Muscle of leg (tissue), 11 donors: ENCODE measurements around the gene TEX35. TPM values are rescaled to one million over a fixed set of nuclear protein-coding genes. Genes with fewer than 3 reads are reported as not detected.

Source experiments
- DNase-seq: peaks from one replicate; pipeline ENCODE4 v3.0.0; 2013
- H3K27ac ChIP-seq: one replicate; pipeline ENCODE4 v1.5.1; 2013; ENCODE audit warnings: mild to moderate bottlenecking, low read length, control low read depth
- H3K27me3 ChIP-seq: one replicate; pipeline ENCODE4 v1.6.1; 2013; ENCODE audit warnings: low read length; ENCODE audit not compliant: control insufficient read depth, insufficient read depth
- H3K36me3 ChIP-seq: one replicate; pipeline ENCODE4 v1.6.1; 2013; ENCODE audit warnings: low read length; ENCODE audit not compliant: control insufficient read depth, insufficient read depth
- H3K4me1 ChIP-seq: one replicate; pipeline ENCODE4 v1.6.1; 2013; ENCODE audit warnings: low read length; ENCODE audit not compliant: control insufficient read depth, insufficient read depth
- H3K4me3 ChIP-seq: one replicate; pipeline ENCODE4 v1.5.1; 2013; ENCODE audit warnings: low read length, control low read depth
- H3K9me3 ChIP-seq: replicated peaks from 2 replicates; pipeline ENCODE4 v1.6.1; 2013; ENCODE audit warnings: low read depth, low read length; ENCODE audit not compliant: control insufficient read depth
- WGBS: methylation state at CpG from one replicate; pipeline ENCODE4 v1.1.5; 2013; ENCODE audit warnings: missing lambda C conversion rate; ENCODE audit not compliant: insufficient coverage; 5-methylcytosine and 5-hydroxymethylcytosine counted together
- polyA plus RNA-seq, 8 donors: library from polyadenylated mRNA; unstranded; fragments of 120-200 nt; gene quantifications; one replicate each; pipeline versions ENCODE4 v1.2.1 to v1.2.3, GENCODE V29; 2013; ENCODE audit warnings: inconsistent platforms in 1 of 8, low replicate concordance in 1 of 8; ENCODE audit not compliant: insufficient read length in 8 of 8, insufficient read depth in 1 of 8
- total RNA-seq: library from RNA; stranded (reverse); fragments of 120-200 nt; gene quantifications from one replicate; pipeline ENCODE4 v1.2.4, GENCODE V29; 2013

Gene TEX35
- total and polyA plus RNA-seq, 9 donors, result 0.13 to 0.18 TPM; not detected in 7

GRCh38 chr1:178484698-178485225 is 28.1 kb upstream of the TEX35 start:
- no peak overlapping the region for H3K27ac ChIP-seq
- peaks cover 4% of the 10 kb centered on the region for H3K27me3 ChIP-seq
- DNase-seq, result no peak
- peaks cover 3% of the 10 kb centered on the region for H3K36me3 ChIP-seq
- H3K4me3 ChIP-seq, result no peak overlapping the region
- H3K4me1 ChIP-seq, result peaks cover 11% of the 10 kb centered on the region
- WGBS, result 100% methylated on average over 1 of the region's 3 CpGs
- no peaks in the 10 kb centered on the region for H3K9me3 ChIP-seq

DNA sequence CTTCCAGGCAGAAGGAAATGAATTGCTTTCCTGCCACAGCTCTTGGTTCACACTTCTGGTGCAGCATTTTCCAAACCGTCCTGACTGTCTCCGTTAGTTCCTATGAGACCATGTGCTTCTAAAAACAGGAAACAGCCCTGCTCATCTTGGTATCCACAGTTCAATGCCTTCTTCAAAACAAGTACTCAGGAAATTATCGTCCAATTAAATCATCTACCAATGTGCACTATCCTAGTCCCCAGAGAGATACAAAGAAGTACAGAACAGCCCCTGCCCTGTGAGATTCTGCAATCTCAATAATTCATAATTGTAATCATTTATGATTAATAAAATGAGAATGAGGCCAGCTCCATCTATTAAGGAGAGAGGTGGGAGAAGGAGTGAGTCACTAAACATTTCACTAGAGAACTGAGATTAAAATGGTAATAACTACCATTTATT is 27.3 kb upstream of the TEX35 start:
- H3K4me3 ChIP-seq, result no peak overlapping the region
- 24% methylated on average over 2 of the region's 3 CpGs for WGBS
- no peak for DNase-seq
- no peaks in the 10 kb centered on the region for H3K9me3 ChIP-seq
- H3K27ac ChIP-seq, result no peak overlapping the region
- no peaks in the 10 kb centered on the region for H3K36me3 ChIP-seq
- H3K27me3 ChIP-seq, result peaks cover 4% of the 10 kb centered on the region
- peaks cover 11% of the 10 kb centered on the region for H3K4me1 ChIP-seq

DNA sequence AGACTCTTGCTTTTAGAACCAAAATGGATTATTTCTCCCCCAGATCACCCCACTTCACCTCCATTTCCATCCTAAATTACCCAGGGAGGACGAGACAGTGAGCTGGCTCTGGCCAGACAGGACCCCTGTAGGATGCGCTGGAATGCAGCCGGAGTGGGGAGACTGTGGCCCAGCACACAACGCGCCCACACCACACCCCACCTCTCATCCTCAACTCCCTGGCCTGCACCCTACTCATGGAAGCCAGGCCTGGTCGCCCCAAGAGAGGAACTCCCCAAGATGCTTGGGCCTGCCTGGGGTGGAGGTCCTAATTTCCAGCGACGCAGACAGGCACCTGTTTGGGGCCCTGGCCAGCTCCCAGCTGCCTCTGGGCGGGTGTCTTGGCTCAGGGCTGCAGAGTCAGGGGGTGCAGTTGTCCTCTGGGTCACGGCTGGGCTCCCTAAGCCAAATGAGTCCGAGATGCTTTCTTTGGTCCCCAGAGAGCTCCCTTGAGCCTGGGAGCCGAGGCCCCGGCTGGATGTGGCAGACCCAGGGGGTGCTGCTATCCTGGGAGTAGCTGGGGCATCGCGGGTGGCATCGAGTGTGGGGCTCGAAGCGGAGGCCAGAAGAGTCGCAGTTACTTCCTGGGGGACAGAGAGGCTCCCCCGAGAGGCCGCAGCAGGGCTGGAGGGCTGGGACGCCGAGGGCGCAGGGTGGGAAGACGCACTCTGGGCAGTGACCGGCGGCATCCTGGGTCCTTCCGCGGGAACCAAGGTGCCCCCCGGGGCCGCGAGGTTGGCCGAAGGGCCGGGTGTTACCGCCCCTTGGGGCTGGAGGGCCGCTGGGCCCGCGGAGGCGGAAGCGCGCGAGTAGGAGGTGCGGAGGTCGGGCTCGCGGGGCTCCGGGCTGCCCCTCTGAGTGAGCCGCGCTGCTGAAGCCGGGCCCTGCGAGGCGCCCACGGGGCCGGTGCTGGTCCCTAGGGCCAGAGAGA is 26.5 kb upstream of the TEX35 start:
- DNase-seq, result no peak
- 19% methylated on average over 46 of the region's 54 CpGs for WGBS
- Histone ChIP-seq H3K9me3 (no peaks in the 10 kb centered on the region), H3K27me3 (peaks cover 4% of the 10 kb centered on the region), H3K4me3 (peak overlapping the region; percentile 27), H3K36me3 (no peaks in the 10 kb centered on the region), H3K27ac (no peak overlapping the region), H3K4me1 (peaks cover 11% of the 10 kb centered on the region)

DNA sequence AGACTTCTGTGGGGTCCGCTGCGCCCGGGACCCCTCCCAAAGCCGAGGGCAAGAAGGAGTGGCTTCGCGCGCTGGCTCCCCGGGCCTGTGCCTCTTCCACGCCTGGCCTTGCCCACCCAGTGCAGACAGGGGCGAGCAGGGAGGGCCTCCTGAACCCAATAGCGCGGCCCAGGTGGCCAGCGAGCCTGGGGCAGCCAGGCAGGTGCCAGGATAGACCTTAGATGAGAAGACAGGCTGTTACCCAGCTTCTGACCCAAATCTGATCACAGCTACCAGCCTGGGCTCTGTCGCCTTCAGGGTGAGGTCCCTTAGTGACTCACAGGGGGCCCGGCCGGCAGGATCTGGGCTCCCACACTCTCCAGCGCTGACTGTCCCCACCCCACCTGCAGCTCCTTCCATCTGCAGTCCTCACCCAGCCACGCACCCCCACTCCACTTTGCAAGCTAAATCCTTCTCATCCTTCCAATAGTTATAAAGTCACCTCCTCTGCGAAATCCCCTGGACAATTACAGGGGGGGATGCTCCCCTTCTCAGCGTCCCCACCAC is 25.8 kb upstream of the TEX35 start:
- Histone ChIP-seq H3K4me3 (peak overlapping the region; percentile 27), H3K4me1 (peaks cover 11% of the 10 kb centered on the region), H3K36me3 (no peaks in the 10 kb centered on the region), H3K27ac (no peak overlapping the region), H3K9me3 (no peaks in the 10 kb centered on the region), H3K27me3 (peaks cover 4% of the 10 kb centered on the region)
- 31% methylated on average over 20 of the region's 20 CpGs for WGBS
- no peak for DNase-seq

DNA sequence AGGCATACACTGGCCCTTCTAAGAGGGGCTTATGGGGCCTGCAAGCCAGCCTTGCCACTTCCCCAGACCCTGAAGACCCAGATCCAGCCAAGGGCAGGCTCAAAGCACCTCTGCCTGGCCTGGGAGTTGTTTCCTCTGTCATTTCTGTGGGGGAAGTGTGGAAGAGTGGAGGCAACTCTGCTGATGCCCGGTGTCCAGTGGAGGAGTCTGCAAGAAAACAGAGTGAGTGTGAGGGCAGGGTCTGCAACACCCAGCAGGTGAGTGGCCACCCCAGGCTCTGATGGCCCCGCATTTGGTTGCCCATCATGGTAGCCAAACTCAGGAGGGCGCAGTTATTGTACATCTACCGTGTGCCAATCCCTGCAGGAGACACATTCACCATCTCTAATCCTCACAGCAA is 24.5 kb upstream of the TEX35 start:
- Histone ChIP-seq H3K4me3 (no peak overlapping the region), H3K36me3 (no peaks in the 10 kb centered on the region), H3K9me3 (no peaks in the 10 kb centered on the region), H3K4me1 (peaks cover 11% of the 10 kb centered on the region), H3K27ac (no peak overlapping the region), H3K27me3 (peaks cover 4% of the 10 kb centered on the region)
- WGBS, result 75% methylated on average over 1 of the region's 4 CpGs
- no peak for DNase-seq

DNA sequence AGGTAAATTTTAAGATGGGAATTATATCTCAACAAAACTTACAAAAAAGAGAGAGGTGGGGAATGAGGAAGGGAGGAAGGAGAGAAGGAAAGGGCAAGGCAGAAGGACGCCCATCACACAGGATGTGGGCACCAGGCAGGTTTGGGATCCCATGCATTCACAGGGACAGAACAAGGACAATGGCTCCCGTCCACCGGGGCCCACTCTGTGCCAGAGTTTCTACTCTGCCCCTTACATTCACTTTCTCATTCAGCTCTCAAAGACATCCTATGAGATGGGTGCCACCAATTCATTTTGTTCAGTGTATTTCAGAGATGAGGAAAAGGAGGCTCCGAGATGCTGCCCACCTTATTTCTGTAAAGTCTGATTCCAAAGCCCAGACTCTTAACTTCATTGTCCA is 23.5 kb upstream of the TEX35 start:
- no CpG with 5 or more reads among the region's 4 CpGs for WGBS
- Histone ChIP-seq H3K36me3 (no peaks in the 10 kb centered on the region), H3K4me1 (peaks cover 11% of the 10 kb centered on the region), H3K27me3 (peaks cover 4% of the 10 kb centered on the region), H3K9me3 (no peaks in the 10 kb centered on the region), H3K27ac (no peak overlapping the region), H3K4me3 (no peak overlapping the region)
- DNase-seq, result no peak

DNA sequence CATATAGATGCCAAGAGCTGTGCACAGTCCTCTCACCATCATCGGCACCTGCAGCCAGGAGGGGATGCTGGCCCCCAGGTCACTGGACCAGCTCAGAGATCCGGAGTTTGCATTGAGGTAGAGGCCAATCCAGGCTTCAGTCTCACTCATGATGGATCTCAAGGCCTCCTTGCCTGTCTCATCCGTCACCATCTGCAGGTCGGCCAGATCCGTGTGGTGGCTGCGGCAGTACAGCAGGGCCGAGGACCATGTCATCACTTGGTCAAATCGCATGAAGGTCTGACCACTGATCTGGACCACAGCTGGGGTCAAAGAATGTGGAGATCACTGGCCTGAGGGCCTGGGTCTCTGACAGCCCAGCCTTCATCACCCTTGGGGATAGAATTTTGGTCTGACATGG is 22.8 kb upstream of the TEX35 start:
- no peak for DNase-seq
- H3K4me1 ChIP-seq, result peaks cover 11% of the 10 kb centered on the region
- H3K36me3 ChIP-seq, result no peaks in the 10 kb centered on the region
- no peaks in the 10 kb centered on the region for H3K9me3 ChIP-seq
- peaks cover 4% of the 10 kb centered on the region for H3K27me3 ChIP-seq
- H3K27ac ChIP-seq, result no peak overlapping the region
- H3K4me3 ChIP-seq, result no peak overlapping the region
- 94% methylated on average over 8 of the region's 8 CpGs for WGBS

GRCh38 chr1:178490967-178491366 is 21.9 kb upstream of the TEX35 start:
- H3K9me3 ChIP-seq, result no peaks in the 10 kb centered on the region
- H3K36me3 ChIP-seq, result no peaks in the 10 kb centered on the region
- peaks cover 11% of the 10 kb centered on the region for H3K4me1 ChIP-seq
- peaks cover 4% of the 10 kb centered on the region for H3K27me3 ChIP-seq
- no peak overlapping the region for H3K4me3 ChIP-seq
- DNase-seq, result no peak
- WGBS, result 84% methylated on average over 8 of the region's 9 CpGs
- no peak overlapping the region for H3K27ac ChIP-seq

DNA sequence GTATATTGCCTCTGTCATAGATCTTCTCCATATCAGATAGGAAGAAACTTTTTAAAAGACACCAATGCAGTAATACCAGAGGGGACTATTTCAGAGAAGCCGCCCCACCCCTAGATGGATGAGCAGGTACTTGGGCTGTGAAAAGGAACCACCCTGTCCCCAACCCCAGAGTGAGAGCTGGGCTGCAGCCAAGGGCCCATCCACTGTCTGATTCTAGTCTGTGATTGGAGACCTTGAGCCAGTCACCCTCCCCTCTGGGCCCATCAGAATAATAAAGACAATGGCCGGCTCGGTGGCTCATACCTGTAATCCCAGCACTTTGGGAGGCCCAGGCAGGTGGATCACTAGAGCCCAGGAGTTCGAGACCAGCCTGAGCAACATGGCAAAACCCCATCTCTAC is 21.2 kb upstream of the TEX35 start:
- Histone ChIP-seq H3K27me3 (peaks cover 4% of the 10 kb centered on the region), H3K4me3 (no peak overlapping the region), H3K4me1 (peaks cover 5% of the 10 kb centered on the region), H3K27ac (no peak overlapping the region), H3K36me3 (no peaks in the 10 kb centered on the region), H3K9me3 (no peaks in the 10 kb centered on the region)
- no CpG with 5 or more reads among the region's 4 CpGs for WGBS
- no peak for DNase-seq

GRCh38 chr1:178492341-178492740 is 20.6 kb upstream of the TEX35 start:
- no peak overlapping the region for H3K4me3 ChIP-seq
- no peaks in the 10 kb centered on the region for H3K36me3 ChIP-seq
- no peaks in the 10 kb centered on the region for H3K4me1 ChIP-seq
- no peak overlapping the region for H3K27ac ChIP-seq
- H3K9me3 ChIP-seq, result no peaks in the 10 kb centered on the region
- WGBS, result 71% methylated on average over 10 of the region's 11 CpGs
- peaks cover 3% of the 10 kb centered on the region for H3K27me3 ChIP-seq
- DNase-seq, result no peak
